ENCODE measurements around the gene STAM.
"Not testable (repeated sequence)": the region's sequence is repeated elsewhere in the genome, so short reads cannot be mapped to it uniquely, and the experiment has no call there.

The STAM gene

GRCh38 chr10:17675638-17676037 is 31.7 kb downstream of the STAM start:
- no peak for DNase-seq (ENCODE audit: low spot score)

- no peak for DNase-seq (ENCODE audit: low spot score)
These were observed 33.0 kb downstream of the STAM start for GRCh38 chr10:17676919-17677318.

GRCh38 chr10:17682236-17682946 is 38.4 kb downstream of the STAM start:
- no peak for DNase-seq (ENCODE audit: low spot score)

- no peak for DNase-seq (ENCODE audit: low spot score)
These were observed 39.6 kb downstream of the STAM start for GRCh38 chr10:17683541-17683940.

GRCh38 chr10:17684537-17684936 is 40.6 kb downstream of the STAM start:
- DNase-seq (ENCODE audit: low spot score) = no peak

- DNase-seq (ENCODE audit: low spot score) = no peak
These were observed 41.4 kb downstream of the STAM start for GRCh38 chr10:17685233-17685840.

GRCh38 chr10:17687117-17687831 is 43.3 kb downstream of the STAM start:
- DNase-seq (ENCODE audit: low spot score) = no peak

GRCh38 chr10:17689137-17689536 is 45.2 kb downstream of the STAM start:
- no peak for DNase-seq (ENCODE audit: low spot score)

- DNase-seq (ENCODE audit: low spot score) = no peak
These were observed 49.1 kb downstream of the STAM start for GRCh38 chr10:17693009-17693408.

GRCh38 chr10:17698696-17699095 is 54.7 kb downstream of the STAM start:
- no peak for DNase-seq (ENCODE audit: low spot score)

- no peak for DNase-seq (ENCODE audit: low spot score)
These were observed 57.4 kb downstream of the STAM start for GRCh38 chr10:17701301-17701700.

- DNase-seq (ENCODE audit: low spot score) = no peak
These were observed 59.8 kb downstream of the STAM start for GRCh38 chr10:17703706-17704105.

GRCh38 chr10:17708821-17709220 is 64.9 kb downstream of the STAM start:
- DNase-seq (ENCODE audit: low spot score) = no peak

GRCh38 chr10:17709492-17709891 is 65.5 kb downstream of the STAM start:
- no peak for DNase-seq (ENCODE audit: low spot score)

- DNase-seq (ENCODE audit: low spot score) = no peak
These were observed 66.2 kb downstream of the STAM start for GRCh38 chr10:17710181-17710580.

GRCh38 chr10:17712053-17712452 is 68.1 kb downstream of the STAM start:
- no peak for DNase-seq (ENCODE audit: low spot score)

GRCh38 chr10:17712717-17713471 is 68.9 kb downstream of the STAM start:
- no peak for DNase-seq (ENCODE audit: low spot score)

GRCh38 chr10:17713758-17714157 is 69.8 kb downstream of the STAM start:
- no peak for DNase-seq (ENCODE audit: low spot score)

- DNase-seq (ENCODE audit: low spot score) = no peak
These were observed 72.2 kb downstream of the STAM start for GRCh38 chr10:17716161-17716560.

GRCh38 chr10:17722317-17723014 is 78.5 kb downstream of the STAM start:
- DNase-seq (ENCODE audit: low spot score) = not testable (repeated sequence)

- DNase-seq (ENCODE audit: low spot score) = no peak
These were observed 81.8 kb downstream of the STAM start for GRCh38 chr10:17725703-17726102.

GRCh38 chr10:17729630-17730029 is 85.7 kb downstream of the STAM start:
- DNase-seq (ENCODE audit: low spot score) = no peak
